Glutamatergic neuron (in vitro differentiated cells): ENCODE data around the gene PCSK1N. TPM values are rescaled to one million over a fixed set of nuclear protein-coding genes. Genes with fewer than 3 reads are reported as not detected.

Experiments used
- DNase-seq: peaks from one replicate; pipeline ENCODE4 v3.0.0; 2022
- H3K27ac Mint-ChIP-seq: one replicate; pipeline ENCODE4 v1.8.0; 2020; ENCODE audit warnings: mild to moderate bottlenecking, mixed read lengths, inconsistent platforms; ENCODE audit not compliant: unreplicated experiment
- H3K27me3 Mint-ChIP-seq: one replicate; pipeline ENCODE4 v1.8.0; 2020; ENCODE audit warnings: mild to moderate bottlenecking, moderate library complexity, mixed read lengths, inconsistent platforms; ENCODE audit not compliant: unreplicated experiment
- H3K36me3 Mint-ChIP-seq: one replicate; pipeline ENCODE4 v1.8.0; 2020; ENCODE audit warnings: mild to moderate bottlenecking, mixed read lengths, inconsistent platforms; ENCODE audit not compliant: unreplicated experiment
- H3K4me1 Mint-ChIP-seq: one replicate; pipeline ENCODE4 v1.8.0; 2020; ENCODE audit warnings: mild to moderate bottlenecking, low read depth, mixed read lengths, inconsistent platforms; ENCODE audit not compliant: unreplicated experiment
- H3K4me3 Mint-ChIP-seq: one replicate; pipeline ENCODE4 v1.8.0; 2020; ENCODE audit warnings: mild to moderate bottlenecking, mixed read lengths, inconsistent platforms; ENCODE audit not compliant: unreplicated experiment
- H3K9me3 Mint-ChIP-seq: one replicate; pipeline ENCODE4 v1.8.0; 2020; ENCODE audit warnings: mild to moderate bottlenecking, moderate library complexity, mixed read lengths, inconsistent platforms; ENCODE audit not compliant: unreplicated experiment
- total RNA-seq: library from RNA; stranded (reverse); fragmentation: NEBNext Ultra II Directional; extraction: Animal tissue kit (Norgen Biotek cat#: 25700); gene quantifications from one replicate; pipeline ENCODE4 v1.2.1, GENCODE V29; 2021; ENCODE audit not compliant: unreplicated experiment
- TF ChIP-seq, protein P1 (sequence below): fragments of 200-600 bp; sonication (generic); IDR thresholded peaks from one replicate; pipeline ENCODE4 v1.5.0; 2021; ENCODE audit not compliant: partially characterized antibody, unreplicated experiment

PCSK1N gene
- total RNA-seq, 1 donor from 2014 or later: 127 TPM

DNA sequence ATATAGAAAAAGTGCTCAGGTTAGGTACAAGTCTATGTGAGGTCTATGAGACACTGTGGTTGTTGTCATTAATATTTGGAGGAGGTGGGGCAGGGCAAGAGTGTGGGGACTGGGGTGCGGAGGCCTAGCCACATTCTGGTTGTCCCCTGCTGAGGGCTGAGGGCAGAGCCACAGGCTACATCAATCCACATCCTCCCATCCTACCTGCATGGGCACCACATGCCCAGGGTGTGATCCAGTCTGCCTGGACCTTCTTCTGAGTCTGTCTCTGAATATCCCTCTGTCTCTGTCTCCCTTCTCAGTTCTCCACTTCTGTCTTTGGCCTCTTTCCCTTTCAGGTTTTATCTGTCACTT is 50.2 kb downstream of the PCSK1N start:
- TF ChIP-seq, protein P1, sequence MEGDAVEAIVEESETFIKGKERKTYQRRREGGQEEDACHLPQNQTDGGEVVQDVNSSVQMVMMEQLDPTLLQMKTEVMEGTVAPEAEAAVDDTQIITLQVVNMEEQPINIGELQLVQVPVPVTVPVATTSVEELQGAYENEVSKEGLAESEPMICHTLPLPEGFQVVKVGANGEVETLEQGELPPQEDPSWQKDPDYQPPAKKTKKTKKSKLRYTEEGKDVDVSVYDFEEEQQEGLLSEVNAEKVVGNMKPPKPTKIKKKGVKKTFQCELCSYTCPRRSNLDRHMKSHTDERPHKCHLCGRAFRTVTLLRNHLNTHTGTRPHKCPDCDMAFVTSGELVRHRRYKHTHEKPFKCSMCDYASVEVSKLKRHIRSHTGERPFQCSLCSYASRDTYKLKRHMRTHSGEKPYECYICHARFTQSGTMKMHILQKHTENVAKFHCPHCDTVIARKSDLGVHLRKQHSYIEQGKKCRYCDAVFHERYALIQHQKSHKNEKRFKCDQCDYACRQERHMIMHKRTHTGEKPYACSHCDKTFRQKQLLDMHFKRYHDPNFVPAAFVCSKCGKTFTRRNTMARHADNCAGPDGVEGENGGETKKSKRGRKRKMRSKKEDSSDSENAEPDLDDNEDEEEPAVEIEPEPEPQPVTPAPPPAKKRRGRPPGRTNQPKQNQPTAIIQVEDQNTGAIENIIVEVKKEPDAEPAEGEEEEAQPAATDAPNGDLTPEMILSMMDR: no peak
- Mint-ChIP-seq H3K4me3 (no peak overlapping the region), H3K9me3 (peaks cover 2% of the 10 kb centered on the region), H3K27ac (no peak overlapping the region), H3K27me3 (no peaks in the 10 kb centered on the region), H3K36me3 (no peaks in the 10 kb centered on the region), H3K4me1 (peaks cover 1% of the 10 kb centered on the region)
- DNase-seq: no peak

DNA sequence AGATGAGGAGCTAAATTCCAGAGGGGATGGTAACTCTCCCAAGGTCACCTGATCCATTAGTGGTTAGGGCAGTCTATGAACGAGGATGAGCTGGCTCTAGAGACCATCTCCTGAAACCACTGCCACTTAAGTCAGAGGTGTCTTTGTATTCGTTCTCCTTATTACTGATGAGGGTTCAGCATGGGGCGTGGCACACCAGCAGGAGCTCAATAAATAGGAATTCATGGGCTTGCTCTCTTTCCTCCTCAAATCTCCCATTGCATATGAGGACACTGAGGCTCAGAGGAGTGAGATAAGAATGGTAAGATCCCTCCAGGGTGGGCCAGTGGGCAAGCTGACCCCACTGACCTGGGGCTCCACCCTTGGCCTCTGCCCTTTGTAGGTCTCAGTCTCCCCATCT is 50.7 kb downstream of the PCSK1N start:
- Mint-ChIP-seq H3K27me3 (no peaks in the 10 kb centered on the region), H3K9me3 (peaks cover 2% of the 10 kb centered on the region), H3K4me1 (peaks cover 1% of the 10 kb centered on the region), H3K4me3 (no peak overlapping the region), H3K36me3 (no peaks in the 10 kb centered on the region), H3K27ac (no peak overlapping the region)
- DNase-seq: no peak
- TF ChIP-seq, protein P1: no peak

DNA sequence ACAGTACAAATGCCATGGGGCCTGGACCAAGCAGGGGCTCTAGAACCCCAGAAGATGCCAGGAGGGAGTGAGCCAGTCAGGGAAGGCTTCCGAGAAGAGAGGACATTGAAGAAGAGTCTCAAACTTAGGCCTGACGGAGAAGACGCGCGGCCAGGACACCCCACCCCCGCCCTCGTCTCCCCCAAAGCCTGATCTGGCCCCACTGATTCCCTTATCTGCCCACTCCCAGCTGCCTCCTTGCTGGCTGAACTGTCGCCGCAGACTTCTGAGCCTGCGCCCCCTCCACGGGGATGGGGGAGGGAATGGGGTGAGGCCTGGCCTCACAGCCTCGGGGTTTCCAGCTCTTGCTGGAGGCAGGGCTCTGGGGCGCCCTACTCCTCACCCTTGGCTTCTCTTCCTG is 52.6 kb downstream of the PCSK1N start:
- Mint-ChIP-seq H3K4me1 (no peaks in the 10 kb centered on the region), H3K36me3 (no peaks in the 10 kb centered on the region), H3K4me3 (no peak overlapping the region), H3K27ac (no peak overlapping the region), H3K9me3 (peaks cover 2% of the 10 kb centered on the region), H3K27me3 (no peaks in the 10 kb centered on the region)
- no peak for DNase-seq
- TF ChIP-seq, protein P1: no peak

DNA sequence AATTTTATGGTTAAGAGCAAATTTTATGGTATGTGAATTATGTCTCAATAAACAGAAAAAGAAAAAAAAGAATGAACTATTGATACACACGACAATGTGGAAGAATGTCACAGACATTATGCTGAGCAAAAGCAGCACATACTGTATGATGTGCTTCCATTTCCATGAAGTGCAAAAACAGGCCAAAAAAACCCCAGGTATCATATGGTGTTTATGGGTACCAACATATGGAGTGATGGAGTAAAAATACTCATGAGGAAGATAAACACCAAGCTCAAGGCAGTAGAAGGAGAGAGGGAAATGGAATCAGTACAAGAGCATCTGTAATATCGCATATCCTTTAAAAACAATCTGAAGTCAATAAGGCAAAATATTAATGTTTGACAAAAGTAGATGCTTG is 53.2 kb downstream of the PCSK1N start:
- no peaks in the 10 kb centered on the region for H3K36me3 Mint-ChIP-seq
- H3K27me3 Mint-ChIP-seq: no peaks in the 10 kb centered on the region
- H3K4me3 Mint-ChIP-seq: no peak overlapping the region
- H3K4me1 Mint-ChIP-seq: no peaks in the 10 kb centered on the region
- H3K9me3 Mint-ChIP-seq: peaks cover 1% of the 10 kb centered on the region
- no peak overlapping the region for H3K27ac Mint-ChIP-seq
- TF ChIP-seq, protein P1: no peak
- DNase-seq: no peak

DNA sequence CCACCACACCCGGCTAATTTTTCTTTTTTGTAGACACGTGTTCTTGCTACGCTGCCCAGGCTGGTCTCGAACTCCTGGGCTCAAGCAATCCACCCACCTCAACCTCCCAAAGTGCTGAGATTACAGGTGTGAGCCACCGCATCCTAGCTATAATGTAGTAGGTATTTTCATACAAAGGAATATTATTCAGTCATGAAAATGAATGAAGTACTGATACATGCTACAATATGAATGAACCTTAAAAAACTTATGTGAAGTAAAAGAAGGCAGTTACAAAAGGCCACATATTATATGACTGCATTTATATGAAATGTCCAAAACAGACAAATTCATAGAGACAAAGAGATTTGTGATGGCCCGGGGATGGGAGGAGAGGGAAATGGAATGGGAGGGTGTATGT is 53.7 kb downstream of the PCSK1N start:
- H3K36me3 Mint-ChIP-seq: no peaks in the 10 kb centered on the region
- no peaks in the 10 kb centered on the region for H3K27me3 Mint-ChIP-seq
- no peak overlapping the region for H3K4me3 Mint-ChIP-seq
- DNase-seq: no peak
- no peaks in the 10 kb centered on the region for H3K4me1 Mint-ChIP-seq
- TF ChIP-seq, protein P1: no peak
- H3K27ac Mint-ChIP-seq: no peak overlapping the region
- H3K9me3 Mint-ChIP-seq: peaks cover 1% of the 10 kb centered on the region

Other genes with a start within 250 kb of the PCSK1N start
- gene WDR13, start 238.1 kb downstream of the PCSK1N start, total RNA-seq: 70.4 TPM
- 2.6 TPM for gene WAS, start 151.8 kb downstream of the PCSK1N start, total RNA-seq
- gene SUV39H1, start 138.9 kb downstream of the PCSK1N start, total RNA-seq: 4.7 TPM
- gene GLOD5, start 73.9 kb downstream of the PCSK1N start, total RNA-seq: not detected
- not detected for gene GATA1, start 49.0 kb downstream of the PCSK1N start, total RNA-seq
- 264 TPM for gene HDAC6, start 33.5 kb downstream of the PCSK1N start, total RNA-seq
- gene ERAS, start 9.1 kb downstream of the PCSK1N start, total RNA-seq: not detected
- gene TIMM17B, start 62.2 kb upstream of the PCSK1N start, total RNA-seq: 71.8 TPM
- 120 TPM for gene PQBP1, start 62.3 kb upstream of the PCSK1N start, total RNA-seq
- gene SLC35A2, start 76.0 kb upstream of the PCSK1N start, total RNA-seq: 22.1 TPM
- 16.5 TPM for gene PIM2, start 83.4 kb upstream of the PCSK1N start, total RNA-seq
- 68.3 TPM for gene OTUD5, start 122.0 kb upstream of the PCSK1N start, total RNA-seq
- 7.2 TPM for gene KCND1, start 136.2 kb upstream of the PCSK1N start, total RNA-seq
- 129 TPM for gene GRIPAP1, start 166.7 kb upstream of the PCSK1N start, total RNA-seq
- gene TFE3, start 207.7 kb upstream of the PCSK1N start, total RNA-seq: 39.8 TPM
- gene CCDC120, start 223.4 kb upstream of the PCSK1N start, total RNA-seq: 17.6 TPM
- gene PRAF2, start 238.4 kb upstream of the PCSK1N start, total RNA-seq: 41.5 TPM
- 66.4 TPM for gene WDR45, start 244.3 kb upstream of the PCSK1N start, total RNA-seq